ENCODE measurements around the gene N4BP2L1.

N4BP2L1 gene

DNA sequence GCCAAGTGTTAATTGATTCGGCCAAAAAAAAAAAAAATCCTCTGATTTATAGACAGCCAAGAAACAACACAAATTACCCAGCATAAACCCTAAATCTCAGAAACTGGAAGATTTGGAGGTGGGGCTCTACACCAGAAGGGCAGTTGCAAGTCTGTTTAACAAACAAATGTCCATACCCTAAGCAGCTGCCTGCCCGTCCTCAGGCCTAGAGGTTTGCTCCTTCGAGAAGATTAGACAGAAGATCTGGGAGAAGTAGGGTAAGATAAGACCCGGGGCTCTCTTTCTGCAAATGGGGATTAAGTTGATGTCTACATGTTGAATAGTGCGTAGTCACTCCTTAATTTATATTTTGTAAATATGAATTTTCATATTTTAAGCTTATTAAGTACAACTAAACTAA, 3.4 kb upstream of the N4BP2L1 start:
- no peak overlapping the region for H3K27ac ChIP-seq
- TF ChIP-seq, protein P1, sequence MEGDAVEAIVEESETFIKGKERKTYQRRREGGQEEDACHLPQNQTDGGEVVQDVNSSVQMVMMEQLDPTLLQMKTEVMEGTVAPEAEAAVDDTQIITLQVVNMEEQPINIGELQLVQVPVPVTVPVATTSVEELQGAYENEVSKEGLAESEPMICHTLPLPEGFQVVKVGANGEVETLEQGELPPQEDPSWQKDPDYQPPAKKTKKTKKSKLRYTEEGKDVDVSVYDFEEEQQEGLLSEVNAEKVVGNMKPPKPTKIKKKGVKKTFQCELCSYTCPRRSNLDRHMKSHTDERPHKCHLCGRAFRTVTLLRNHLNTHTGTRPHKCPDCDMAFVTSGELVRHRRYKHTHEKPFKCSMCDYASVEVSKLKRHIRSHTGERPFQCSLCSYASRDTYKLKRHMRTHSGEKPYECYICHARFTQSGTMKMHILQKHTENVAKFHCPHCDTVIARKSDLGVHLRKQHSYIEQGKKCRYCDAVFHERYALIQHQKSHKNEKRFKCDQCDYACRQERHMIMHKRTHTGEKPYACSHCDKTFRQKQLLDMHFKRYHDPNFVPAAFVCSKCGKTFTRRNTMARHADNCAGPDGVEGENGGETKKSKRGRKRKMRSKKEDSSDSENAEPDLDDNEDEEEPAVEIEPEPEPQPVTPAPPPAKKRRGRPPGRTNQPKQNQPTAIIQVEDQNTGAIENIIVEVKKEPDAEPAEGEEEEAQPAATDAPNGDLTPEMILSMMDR (conservative IDR thresholded peaks at IDR 0.05): no peak
- TF ChIP-seq ZFX (IDR thresholded peaks at IDR 0.05): no peak

DNA sequence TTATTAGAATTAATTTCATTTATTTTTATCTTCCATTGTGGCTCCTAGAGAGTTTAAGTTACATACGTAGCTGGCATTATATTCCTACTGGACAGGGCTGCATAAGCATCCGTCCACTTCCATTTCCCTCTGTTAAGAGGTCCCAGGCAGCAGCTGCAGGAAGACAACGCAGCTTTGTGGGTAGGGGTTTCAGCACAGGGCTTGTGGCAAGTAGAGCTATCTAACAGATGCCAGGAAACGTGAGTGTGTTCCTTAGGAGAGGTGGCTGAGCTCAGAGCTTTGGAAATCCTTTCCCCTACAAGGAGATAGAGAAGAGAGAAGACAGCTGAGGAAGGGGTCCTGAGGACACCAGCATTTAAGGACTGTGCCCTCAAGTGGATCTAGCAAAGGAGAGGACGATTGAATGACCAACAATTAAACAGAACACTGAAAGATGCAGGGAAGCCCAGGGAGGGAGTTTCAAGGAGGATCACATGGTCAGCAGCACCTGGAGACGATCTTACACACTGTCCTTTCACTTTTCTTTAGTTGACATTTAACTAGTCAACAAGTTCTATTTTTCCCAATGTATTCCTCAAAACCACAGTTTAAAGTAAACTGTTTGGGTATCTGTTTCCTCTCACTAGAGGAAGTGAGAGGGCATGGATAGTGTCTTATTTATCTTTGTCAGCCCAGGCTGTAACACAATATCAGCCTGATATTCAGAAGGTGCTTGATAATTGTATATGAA, 2.3 kb upstream of the N4BP2L1 start:
- TF ChIP-seq ZFX (IDR thresholded peaks at IDR 0.05): no peak
- TF ChIP-seq, protein P1 (conservative IDR thresholded peaks at IDR 0.05): no peak
- H3K27ac ChIP-seq: no peak overlapping the region

DNA sequence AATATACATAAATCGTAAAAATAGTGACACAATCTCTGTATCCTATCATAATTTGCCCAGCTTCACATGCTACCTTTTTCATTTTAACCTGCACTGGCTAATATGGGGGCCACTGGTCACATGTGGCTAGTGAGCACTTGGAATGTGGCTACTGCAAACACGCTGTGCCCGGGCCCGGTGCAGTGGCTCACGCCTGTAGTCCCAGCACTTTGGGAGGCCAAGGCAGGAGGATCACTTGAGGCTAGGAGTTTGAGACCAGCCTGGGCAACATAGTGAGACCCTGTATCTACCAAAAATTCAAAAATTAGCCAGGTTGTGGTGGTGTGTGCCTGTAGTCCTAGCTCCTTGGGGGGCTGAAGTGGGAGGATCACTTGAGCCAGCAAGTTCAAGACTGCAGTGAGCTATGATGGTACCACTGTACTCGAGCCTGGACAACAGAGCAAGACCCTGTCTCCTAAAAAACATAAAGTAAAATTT, 1.5 kb upstream of the N4BP2L1 start:
- TF ChIP-seq, protein P1 (conservative IDR thresholded peaks at IDR 0.05): no peak
- TF ChIP-seq ZFX (IDR thresholded peaks at IDR 0.05): no peak
- no peak overlapping the region for H3K27ac ChIP-seq

DNA sequence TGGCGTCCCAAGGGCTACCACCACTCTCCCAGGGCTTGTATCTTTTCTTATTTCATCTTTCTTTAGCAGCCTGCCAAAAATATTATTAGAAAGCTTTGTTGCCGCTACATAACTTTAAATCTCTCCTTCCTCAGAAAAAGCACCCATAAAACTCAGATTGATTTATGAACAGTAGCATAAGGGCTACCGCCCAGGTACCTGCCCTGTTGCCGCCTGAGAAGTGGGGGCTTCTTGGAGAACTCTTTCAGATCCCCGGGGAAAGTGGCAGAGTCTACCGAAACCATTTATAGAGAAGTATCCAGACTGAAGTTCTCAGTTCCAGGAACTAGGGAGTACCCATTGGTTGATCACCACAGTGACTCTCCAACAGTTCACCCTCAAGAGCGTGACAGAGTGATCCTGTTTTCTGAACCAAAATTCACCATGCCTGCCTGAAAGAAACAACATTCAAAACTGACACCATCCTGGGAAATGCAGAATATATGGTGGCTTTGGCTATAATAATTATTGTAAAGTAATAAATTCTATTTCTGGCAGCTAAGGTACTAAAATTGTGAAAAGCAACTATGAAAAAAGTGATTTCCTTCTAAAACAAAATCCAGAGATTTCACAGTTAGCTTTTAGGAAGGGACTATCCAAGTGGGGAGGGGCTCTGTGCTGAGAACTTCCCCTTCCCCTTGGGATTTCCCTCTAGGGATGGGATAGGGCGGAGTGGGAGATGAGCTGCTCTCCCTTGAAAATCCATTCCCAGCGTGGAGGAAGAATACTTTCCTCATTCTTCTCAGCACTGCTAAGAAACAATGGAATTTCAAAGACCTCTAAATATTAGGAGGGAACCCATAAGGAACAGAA, 877 bp upstream of the N4BP2L1 start:
- no peak overlapping the region for H3K27ac ChIP-seq
- TF ChIP-seq, protein P1 (conservative IDR thresholded peaks at IDR 0.05): no peak
- TF ChIP-seq ZFX (IDR thresholded peaks at IDR 0.05): no peak

DNA sequence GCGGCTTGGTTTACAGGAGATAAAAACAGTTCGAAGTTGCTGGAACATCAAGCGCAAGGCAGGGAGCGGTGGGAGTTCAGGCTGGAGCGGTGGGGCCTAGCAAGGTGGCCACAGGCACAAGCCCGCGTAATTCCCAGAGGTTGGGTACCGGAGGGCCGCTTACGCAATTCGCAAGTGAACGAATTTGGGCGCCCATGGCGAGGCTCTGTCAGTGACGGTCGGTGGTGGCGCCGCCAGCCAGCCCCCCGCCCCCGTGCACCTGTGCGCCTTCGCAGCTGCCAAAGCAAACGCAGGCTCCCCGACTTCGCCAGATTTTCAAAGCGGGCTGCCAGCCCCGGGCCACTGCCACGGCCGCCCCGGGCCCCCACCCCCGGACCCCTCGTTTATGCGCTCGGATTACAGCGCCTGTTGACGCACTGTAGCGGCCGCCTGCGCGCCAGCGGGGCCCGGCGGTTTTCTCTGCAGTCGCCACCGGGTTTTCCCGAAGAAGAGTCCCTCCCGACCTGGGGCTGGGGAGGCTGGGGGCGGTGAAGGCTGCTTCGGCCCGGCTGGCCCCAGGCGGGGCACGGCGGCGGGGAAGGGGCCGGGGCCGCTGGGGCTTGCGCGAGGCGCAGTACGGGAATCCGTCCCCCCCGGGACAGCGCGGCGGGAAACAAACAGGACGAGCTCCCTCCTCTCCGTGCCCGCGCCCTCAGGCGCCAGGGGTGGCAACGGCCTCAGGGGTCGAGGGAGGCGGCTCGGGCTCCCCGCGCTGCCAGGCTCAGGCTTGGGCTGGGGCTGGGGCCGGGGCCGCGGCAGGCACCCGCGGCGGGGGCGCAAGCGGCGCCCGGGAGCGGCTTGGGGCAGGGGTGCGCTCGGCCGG, 709 bp downstream of the N4BP2L1 start:
- no peak for TF ChIP-seq ZFX (IDR thresholded peaks at IDR 0.05)
- TF ChIP-seq, protein P1 (conservative IDR thresholded peaks at IDR 0.05): no peak
- no peak overlapping the region for H3K27ac ChIP-seq

DNA sequence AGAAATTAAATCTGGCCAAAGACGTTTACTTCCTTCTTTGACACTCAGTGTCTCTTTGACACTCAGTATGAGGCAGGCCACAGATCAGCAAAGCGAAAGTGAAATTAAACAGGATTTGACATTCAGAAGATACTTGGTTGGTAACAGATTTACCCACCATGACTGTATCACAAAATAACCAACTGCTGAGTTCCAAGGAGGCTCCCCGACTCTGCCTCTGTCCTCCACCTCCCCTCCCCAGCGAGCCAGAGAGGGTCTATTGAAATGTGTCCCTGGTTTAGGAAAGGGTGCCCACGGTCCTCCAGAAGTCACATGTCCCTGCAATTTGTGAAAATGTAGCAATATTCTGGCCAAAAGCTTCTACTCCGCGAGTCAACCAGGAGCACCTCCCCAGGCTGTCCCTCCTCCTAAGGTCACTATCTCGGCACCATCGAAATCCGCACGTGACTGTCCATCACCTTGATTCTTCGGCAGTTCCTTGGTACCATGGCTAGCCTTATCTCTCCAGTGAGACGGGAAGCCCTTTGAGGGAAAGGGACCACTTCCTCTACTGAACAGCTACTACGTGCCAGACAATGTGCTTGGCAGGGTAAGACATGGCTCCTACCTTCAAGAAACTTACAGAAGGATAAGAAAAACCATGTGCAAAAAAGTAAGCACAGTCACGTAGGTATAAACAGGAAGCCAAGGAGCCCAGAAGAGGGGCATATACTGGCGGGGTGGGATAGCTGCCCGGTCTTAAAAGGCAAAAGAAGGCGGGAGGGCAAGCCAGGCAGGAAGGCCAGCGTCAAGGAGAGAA, 1.5 kb downstream of the N4BP2L1 start:
- no peak for TF ChIP-seq ZFX (IDR thresholded peaks at IDR 0.05)
- TF ChIP-seq, protein P1 (conservative IDR thresholded peaks at IDR 0.05): no peak
- H3K27ac ChIP-seq: no peak overlapping the region
